IPS DF 6.9 (cell line): Measurements from ENCODE around the gene TMEM184A.

Source experiments
- DNase-seq: peaks from one replicate; pipeline ENCODE4 v3.0.0-alpha.2; 2013; ENCODE audit warnings: low read depth, low spot score
- H3K27ac ChIP-seq: one replicate; pipeline ENCODE4 v1.5.1; 2013; ENCODE audit warnings: low read length, control low read depth
- H3K27me3 ChIP-seq: 2 replicates; pipeline ENCODE4 v1.6.1; 2013; ENCODE audit warnings: mild to moderate bottlenecking, low read length; ENCODE audit not compliant: control insufficient read depth, insufficient read depth
- H3K36me3 ChIP-seq: 2 replicates; pipeline ENCODE4 v1.6.1; 2013; ENCODE audit warnings: low read length; ENCODE audit not compliant: control insufficient read depth, insufficient read depth
- H3K4me1 ChIP-seq: 2 replicates; pipeline ENCODE4 v1.6.1; 2013; ENCODE audit warnings: low read length; ENCODE audit not compliant: control insufficient read depth, insufficient read depth
- H3K4me3 ChIP-seq: 2 replicates; pipeline ENCODE4 v1.5.1; 2013; ENCODE audit warnings: mild to moderate bottlenecking, low read length
- H3K9me3 ChIP-seq: 2 replicates; pipeline ENCODE4 v1.6.1; 2013; ENCODE audit warnings: low read length, inconsistent platforms; ENCODE audit not compliant: control insufficient read depth, insufficient read depth
- WGBS: extraction: QIAGEN DNeasy Blood & Tissue Kit; methylation state at CpG from one replicate; pipeline ENCODE4 v1.1.7; 2013; ENCODE audit warnings: mixed read lengths, missing lambda C conversion rate; ENCODE audit not compliant: insufficient read length, insufficient coverage; 5-methylcytosine and 5-hydroxymethylcytosine counted together

Gene TMEM184A

GRCh38 chr7:1558841-1559625 is 3.0 kb upstream of the TMEM184A start:
- H3K27me3 ChIP-seq, result no peaks in the 10 kb centered on the region
- no peak overlapping the region for H3K4me3 ChIP-seq
- no peak for DNase-seq
- WGBS, result no CpG with 5 or more reads among the region's 32 CpGs
- H3K4me1 ChIP-seq, result peaks cover 7% of the 10 kb centered on the region; the same call in 1 of the 2 replicates
- H3K27ac ChIP-seq, result no peak overlapping the region
- no peaks in the 10 kb centered on the region; the same call in 1 of the 2 replicates for H3K36me3 ChIP-seq
- H3K9me3 ChIP-seq, result no peaks in the 10 kb centered on the region

GRCh38 chr7:1558181-1558811 is 2.3 kb upstream of the TMEM184A start:
- Histone ChIP-seq H3K27me3 (no peaks in the 10 kb centered on the region), H3K4me3 (no peak overlapping the region), H3K9me3 (no peaks in the 10 kb centered on the region), H3K27ac (no peak overlapping the region), H3K4me1 (peaks cover 7% of the 10 kb centered on the region; the same call in 1 of the 2 replicates), H3K36me3 (no peaks in the 10 kb centered on the region; the same call in 1 of the 2 replicates)
- DNase-seq, result no peak
- WGBS, result no CpG with 5 or more reads among the region's 24 CpGs

- H3K27ac ChIP-seq, result no peak overlapping the region
- no peaks in the 10 kb centered on the region for H3K9me3 ChIP-seq
- H3K4me1 ChIP-seq, result peaks cover 7% of the 10 kb centered on the region; the same call in 1 of the 2 replicates
- no peak overlapping the region for H3K4me3 ChIP-seq
- H3K36me3 ChIP-seq, result no peaks in the 10 kb centered on the region; the same call in 1 of the 2 replicates
- no peaks in the 10 kb centered on the region for H3K27me3 ChIP-seq
- WGBS, result no CpG with 5 or more reads among the region's 10 CpGs
- DNase-seq, result no peak
Measured at GRCh38 chr7:1557771-1558170, 1.8 kb upstream of the TMEM184A start.

GRCh38 chr7:1557006-1557405 is 1.0 kb upstream of the TMEM184A start:
- no peak for DNase-seq
- Histone ChIP-seq H3K36me3 (no peaks in the 10 kb centered on the region; the same call in 1 of the 2 replicates), H3K4me1 (peaks cover 7% of the 10 kb centered on the region; the same call in 1 of the 2 replicates), H3K4me3 (no peak overlapping the region), H3K27ac (no peak overlapping the region), H3K27me3 (no peaks in the 10 kb centered on the region), H3K9me3 (no peaks in the 10 kb centered on the region)
- WGBS, result no CpG with 5 or more reads among the region's 7 CpGs

- peaks cover 7% of the 10 kb centered on the region; the same call in 1 of the 2 replicates for H3K4me1 ChIP-seq
- WGBS, result no CpG with 5 or more reads among the region's 35 CpGs
- no peaks in the 10 kb centered on the region for H3K9me3 ChIP-seq
- H3K27me3 ChIP-seq, result no peaks in the 10 kb centered on the region
- H3K4me3 ChIP-seq, result no peak overlapping the region
- DNase-seq, result no peak
- H3K27ac ChIP-seq, result no peak overlapping the region
- no peaks in the 10 kb centered on the region; the same call in 1 of the 2 replicates for H3K36me3 ChIP-seq
Measured at GRCh38 chr7:1555046-1555812, 776 bp downstream of the TMEM184A start.

GRCh38 chr7:1554333-1555045 is 1.5 kb downstream of the TMEM184A start:
- Histone ChIP-seq H3K4me1 (peaks cover 7% of the 10 kb centered on the region; the same call in 1 of the 2 replicates), H3K27ac (no peak overlapping the region), H3K4me3 (no peak overlapping the region), H3K36me3 (no peaks in the 10 kb centered on the region; the same call in 1 of the 2 replicates), H3K27me3 (no peaks in the 10 kb centered on the region), H3K9me3 (no peaks in the 10 kb centered on the region)
- no CpG with 5 or more reads among the region's 20 CpGs for WGBS
- no peak for DNase-seq

GRCh38 chr7:1553512-1554210 is 2.3 kb downstream of the TMEM184A start:
- Histone ChIP-seq H3K27me3 (no peaks in the 10 kb centered on the region), H3K9me3 (no peaks in the 10 kb centered on the region), H3K4me1 (peaks cover 8% of the 10 kb centered on the region; the same call in 1 of the 2 replicates), H3K36me3 (no peaks in the 10 kb centered on the region), H3K4me3 (no peak overlapping the region), H3K27ac (no peak overlapping the region)
- no CpG with 5 or more reads among the region's 28 CpGs for WGBS
- no peak for DNase-seq

GRCh38 chr7:1552200-1552599 is 3.8 kb downstream of the TMEM184A start:
- Histone ChIP-seq H3K27ac (no peak overlapping the region), H3K36me3 (no peaks in the 10 kb centered on the region), H3K27me3 (no peaks in the 10 kb centered on the region), H3K4me1 (peaks cover 8% of the 10 kb centered on the region; the same call in 1 of the 2 replicates), H3K4me3 (no peak overlapping the region), H3K9me3 (no peaks in the 10 kb centered on the region)
- no peak for DNase-seq
- no CpG with 5 or more reads among the region's 7 CpGs for WGBS

- DNase-seq, result no peak
- WGBS, result no CpG with 5 or more reads among the region's 17 CpGs
- Histone ChIP-seq H3K9me3 (no peaks in the 10 kb centered on the region), H3K36me3 (no peaks in the 10 kb centered on the region), H3K4me1 (peaks cover 7% of the 10 kb centered on the region; the same call in 1 of the 2 replicates), H3K27ac (no peak overlapping the region), H3K27me3 (no peaks in the 10 kb centered on the region), H3K4me3 (no peak overlapping the region)
Measured at GRCh38 chr7:1550846-1551155, 5.2 kb downstream of the TMEM184A start.
